ENCODE results near the gene YJEFN3.

YJEFN3 gene

DNA sequence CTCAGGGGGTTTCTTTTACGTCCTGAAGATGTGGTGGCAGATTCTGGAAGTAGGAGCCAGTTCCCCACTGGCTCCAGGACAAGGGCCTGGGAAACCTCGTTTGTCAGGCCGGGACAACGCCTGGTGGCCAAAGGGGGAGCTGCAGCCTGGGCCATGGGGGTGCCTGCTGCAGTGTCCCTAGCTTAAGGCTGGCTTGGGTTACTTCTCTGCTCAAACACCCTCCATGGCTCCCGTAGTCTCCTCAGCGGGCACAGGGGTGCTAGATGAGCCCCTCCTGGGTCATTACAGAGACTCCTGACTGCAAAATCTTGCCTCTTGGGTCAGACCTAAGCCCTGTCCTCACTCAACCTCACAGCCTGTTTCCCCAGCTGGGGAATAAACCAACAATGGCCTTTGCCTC, 24.1 kb downstream of the YJEFN3 start:
- DNase-seq (ENCODE audit: low read depth in 2 of 2) = no peak

DNA sequence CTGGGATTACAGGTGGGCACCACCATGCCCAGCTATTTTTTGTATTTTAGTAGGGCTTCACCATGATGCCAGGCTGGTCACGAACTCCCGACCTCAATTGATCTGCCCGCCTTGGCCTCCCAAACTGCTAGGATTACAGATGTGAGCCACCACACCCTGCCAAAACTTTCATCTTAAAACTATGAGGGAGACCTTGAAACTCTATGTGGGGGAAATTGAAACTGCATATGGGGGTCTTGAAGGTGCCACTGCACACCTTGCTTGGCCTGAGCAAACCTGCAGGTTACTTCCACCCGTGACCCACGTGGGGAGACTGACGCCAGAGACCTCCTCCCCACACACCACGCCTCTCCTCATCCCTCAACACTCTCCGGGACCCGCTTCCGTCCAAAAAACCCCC, 25.0 kb downstream of the YJEFN3 start:
- DNase-seq (ENCODE audit: low read depth in 2 of 2) = no peak

DNA sequence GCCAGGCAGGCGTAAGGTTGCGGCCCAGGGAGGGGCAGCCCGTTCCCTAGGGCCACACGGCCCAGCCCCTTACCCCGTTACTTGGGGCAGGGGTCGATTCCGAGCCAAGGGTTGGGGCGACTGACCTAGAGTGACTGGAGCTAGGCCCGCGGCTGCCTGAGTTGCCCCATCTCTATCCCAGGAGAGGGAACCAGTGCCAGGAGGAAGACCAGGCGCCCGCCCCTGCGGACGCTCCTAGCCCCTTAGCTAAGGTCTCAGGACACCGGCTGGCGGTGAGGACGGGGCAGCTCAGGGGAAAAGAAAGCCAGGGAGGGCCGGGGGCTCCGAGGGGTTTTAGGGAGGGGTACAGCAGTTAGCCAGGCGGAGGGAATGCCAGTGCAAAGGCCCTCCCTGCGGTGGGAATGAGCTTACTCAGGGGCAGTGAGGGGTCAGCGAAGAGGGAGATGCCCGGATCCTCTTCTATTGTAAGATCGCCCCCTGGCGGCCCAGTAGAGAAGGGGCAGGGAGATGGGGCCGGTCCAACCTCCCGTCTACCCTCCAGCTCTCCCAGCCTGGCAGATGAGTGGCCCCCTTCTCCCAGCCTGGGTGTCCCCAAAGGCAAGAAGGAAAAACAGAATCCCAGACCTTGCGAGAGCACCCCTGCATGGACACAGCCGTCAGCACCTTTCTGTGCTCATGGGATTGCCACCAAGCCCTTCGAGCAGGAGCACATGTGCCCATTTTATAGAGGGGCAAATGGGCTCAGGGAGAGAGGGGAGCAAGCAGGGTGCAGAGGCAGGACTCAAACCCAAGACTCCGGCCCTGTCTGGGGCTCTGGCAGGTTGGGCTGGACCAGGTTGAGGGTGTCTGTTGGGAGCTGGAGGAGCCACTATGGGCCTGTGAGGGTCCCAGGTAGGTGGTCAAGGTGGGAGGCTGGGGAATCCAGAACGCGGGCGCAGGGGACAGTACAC, 25.6 kb downstream of the YJEFN3 start:
- DNase-seq (ENCODE audit: low read depth in 2 of 2) = peak; percentile 54 to 63

DNA sequence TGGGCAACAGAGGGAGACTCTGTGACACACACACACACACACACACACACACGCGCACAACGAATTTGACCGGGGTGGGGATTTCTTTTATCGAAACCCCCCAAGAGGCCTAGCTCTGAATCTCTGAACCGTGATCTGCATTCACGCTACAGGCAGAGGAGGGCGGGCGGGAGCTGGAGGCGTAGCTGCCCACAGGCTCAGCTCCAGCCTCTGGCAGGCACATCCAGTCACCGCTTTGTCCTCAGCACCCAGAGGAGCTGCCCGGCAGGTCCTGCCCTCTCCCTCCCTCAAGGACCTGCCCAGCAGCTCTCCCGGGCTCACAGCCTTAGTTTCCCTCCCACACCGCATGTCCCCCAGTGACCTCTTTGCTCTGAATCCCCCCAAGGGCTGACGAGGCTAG, 29.3 kb downstream of the YJEFN3 start:
- DNase-seq (ENCODE audit: low read depth in 2 of 2) = no peak

DNA sequence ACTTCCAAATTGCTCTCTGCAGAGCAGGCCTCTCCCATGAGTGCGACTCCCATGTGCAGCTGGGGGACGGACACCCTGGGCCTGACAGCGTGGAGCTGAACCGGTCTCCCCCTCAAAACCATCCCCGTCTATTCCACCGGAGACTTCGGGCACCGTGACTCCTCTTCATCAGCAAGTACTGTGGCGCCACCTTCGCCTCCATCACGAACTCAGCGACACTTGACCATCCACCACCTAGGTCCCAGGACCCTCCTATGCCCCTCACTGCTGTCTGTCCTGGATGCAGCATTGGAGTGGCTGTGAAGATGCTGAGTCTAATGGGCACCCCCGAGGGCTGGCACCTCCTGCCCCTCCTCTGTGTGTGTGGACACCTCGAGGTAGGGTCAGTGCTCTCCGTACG, 29.9 kb downstream of the YJEFN3 start:
- DNase-seq (ENCODE audit: low read depth in 2 of 2) = no peak

DNA sequence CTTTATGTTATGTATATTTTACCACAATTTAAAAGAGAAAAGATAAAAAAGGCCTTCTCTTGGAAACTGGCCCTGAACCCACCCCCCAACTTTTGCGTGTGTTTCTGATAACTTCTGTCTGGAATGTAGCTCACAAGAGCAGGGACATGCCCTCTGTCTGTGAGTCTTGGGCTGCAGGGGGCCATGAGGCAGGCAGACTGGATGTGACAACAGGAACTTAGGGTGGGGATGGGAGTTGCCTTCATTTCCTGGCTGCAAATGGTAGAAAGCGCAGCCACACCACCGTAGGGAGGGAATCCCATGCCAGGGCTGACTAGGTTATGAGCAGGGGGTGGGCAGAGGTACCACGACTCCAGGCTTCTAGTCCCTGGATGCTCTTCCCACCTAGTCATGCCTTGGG, 31.2 kb downstream of the YJEFN3 start:
- no peak for DNase-seq (ENCODE audit: low read depth in 2 of 2)

DNA sequence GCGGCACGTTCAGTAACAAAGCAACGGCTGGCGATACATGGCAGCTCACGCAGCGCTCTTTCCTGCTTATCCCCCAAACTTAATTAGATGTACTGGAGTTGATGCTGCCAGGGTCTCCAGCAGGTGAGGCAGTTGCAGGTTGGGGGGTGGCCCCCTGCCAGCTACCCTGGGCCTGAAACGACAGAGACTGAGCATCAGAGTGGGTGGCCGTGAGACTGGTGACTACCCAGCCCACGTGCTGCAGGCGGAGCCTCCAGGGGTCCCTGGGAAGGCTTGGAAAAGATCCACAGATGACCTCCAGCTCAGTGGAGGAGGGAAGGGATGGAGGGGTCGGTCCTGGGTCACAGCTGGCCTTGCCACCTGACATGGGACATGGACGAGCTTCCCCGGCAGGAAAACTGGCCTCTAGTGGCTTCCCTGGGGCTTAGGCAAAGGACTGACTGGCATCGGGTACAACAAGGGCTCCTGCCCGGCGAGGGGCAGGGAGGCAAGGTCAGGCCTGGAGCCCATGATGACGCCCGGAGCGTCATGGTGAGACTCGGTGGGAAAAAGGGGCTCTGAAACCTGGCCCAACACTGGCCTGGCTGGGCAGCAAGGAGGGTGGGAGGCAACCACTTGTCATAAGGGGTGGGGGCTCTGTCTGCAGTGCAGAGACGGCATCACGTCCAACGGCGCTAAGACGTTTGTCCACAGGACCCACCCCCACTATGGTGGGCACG, 33.4 kb downstream of the YJEFN3 start:
- no peak for DNase-seq (ENCODE audit: low read depth in 2 of 2)

DNA sequence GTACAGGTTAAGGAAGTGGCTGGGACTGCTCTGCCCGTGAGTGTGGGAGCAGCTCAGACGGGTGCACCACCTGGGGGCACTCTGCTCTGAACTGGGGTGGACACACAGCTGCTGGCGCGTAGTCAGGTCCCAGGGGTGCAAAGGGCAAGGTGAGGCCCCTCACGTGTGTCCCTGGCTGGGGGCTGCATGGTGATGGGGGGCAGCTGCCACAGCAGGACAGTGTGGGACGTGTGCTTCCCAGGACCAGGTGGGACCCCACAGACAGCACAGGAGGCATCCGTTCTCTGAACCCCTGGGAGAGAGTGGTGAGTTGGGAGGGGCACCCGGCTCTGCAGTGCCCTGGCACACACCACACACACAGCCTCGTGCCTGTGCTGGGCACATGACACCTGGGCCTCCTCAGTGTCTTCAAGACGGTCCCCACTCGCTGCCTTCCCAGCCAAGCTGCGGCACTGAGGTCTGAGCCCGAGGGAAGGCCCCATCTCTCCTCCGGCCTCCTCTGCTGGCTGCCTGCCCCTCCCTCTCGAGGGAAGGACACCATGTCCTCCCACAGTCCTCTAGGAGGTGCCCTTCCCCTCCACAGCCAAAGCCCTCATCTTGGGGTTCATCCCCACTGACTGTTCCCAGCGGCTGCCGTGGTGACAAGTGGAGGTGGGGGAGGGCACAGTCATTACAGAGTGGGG, 34.1 kb downstream of the YJEFN3 start:
- no peak for DNase-seq (ENCODE audit: low read depth in 2 of 2)

DNA sequence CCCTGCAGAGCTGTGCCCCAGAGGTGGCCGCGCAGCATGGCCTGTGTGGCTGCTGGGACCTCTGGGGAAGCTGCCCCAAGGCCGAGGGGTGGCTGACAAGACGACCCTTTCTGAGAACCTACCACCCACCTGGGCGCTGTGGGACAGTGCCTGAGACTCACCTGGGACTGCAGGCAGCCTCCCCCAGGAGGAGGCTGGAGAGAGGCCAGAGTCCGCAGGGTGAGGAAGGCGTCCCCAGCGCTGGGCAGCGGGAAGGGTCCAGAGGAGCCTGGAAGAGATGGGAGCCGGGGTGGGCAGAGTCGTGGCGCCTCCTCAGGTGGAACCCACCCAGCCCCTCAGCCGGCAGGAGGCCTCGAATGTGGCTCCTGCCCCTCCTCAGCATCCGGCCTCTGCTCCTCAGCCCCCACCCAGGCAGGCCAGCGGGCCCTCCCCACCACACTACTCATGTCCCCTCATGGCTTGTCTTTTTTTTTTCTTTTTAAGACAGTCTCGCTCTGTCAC, 34.7 kb downstream of the YJEFN3 start:
- DNase-seq (ENCODE audit: low read depth in 2 of 2) = no peak

DNA sequence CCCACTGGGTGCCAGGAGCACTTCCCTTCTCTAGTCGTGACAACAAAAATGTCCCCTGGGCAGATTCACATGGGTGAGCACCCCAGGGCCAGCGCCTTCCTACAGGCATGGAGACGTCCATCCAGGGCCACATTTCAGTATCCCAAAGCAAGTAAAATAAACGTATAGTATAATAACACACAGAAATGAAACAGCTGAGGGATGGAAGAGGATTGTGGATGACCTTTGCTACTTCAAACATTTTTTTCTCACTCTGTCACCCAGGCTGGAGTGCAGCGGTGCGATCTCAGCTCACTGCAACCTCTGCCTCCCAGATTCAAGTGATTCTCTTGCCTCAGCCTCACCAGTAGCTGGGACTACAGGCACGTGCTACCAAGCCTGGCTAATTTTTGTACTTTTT, 37.6 kb downstream of the YJEFN3 start:
- no peak for DNase-seq (ENCODE audit: low read depth in 2 of 2)

DNA sequence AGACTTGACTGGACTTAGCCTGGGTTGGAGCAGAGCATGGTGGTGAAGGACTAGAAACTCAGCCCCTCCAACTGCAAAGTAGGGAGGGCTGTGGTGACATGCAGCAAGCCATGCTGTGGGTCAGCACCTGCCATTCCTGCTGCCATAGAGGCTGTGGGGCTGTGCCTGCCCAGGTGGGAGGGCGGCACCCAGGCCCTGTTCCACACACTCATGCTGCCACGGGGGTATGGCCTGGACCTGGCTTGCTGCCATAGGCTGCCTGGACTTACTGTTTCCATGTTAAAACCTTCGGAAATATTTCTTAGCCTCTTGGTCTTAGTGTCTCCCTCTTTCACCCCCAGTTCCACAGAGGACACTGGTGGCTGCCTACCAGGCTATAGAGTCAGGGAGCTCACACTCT, 38.7 kb downstream of the YJEFN3 start:
- DNase-seq (ENCODE audit: low read depth in 2 of 2) = no peak

DNA sequence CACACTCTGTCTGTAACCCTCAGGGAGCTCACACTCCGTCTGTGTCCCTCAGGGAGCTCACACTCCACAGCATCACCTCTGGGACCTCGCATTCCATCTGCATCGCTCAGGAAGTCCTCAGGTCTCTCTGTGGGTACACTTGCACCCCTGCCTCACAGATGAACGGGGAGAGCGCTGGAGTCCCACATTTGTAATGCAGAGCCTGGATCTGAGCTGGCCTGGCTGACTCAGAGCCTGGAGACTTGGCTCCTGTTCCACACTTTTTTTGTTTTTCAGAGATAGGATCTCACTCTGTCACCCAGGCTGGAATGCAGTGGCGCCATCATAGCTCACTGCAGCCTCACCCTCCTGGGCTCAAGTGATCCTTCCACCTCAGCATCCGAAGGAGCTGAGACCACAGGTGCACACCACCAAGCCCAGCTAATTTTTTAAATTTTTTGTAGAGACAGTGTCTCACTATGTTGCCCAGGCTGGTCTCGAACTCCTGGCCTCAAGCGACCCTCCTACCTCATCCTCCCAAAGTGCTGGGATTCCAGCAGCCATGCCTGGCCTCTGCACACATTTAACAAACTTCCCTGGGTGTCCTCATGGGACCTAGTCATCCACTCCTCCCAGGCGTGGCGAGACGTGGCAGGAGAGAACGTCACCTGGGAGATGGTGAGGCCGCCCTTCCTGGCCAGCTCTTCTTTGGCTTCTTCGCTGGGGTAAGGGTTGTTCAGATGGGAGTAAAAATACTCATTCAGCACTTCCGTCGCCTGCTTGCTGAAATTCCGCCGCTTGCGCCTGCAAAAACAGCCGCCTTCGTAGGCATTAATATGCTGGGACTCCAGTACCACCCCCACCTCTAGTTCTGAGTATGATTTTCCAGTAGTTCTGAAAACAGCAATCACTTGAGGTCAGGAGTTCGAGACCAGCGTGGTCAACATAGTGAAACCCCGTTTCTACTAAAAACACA, 40.4 kb downstream of the YJEFN3 start:
- DNase-seq (ENCODE audit: low read depth in 2 of 2) = no peak

DNA sequence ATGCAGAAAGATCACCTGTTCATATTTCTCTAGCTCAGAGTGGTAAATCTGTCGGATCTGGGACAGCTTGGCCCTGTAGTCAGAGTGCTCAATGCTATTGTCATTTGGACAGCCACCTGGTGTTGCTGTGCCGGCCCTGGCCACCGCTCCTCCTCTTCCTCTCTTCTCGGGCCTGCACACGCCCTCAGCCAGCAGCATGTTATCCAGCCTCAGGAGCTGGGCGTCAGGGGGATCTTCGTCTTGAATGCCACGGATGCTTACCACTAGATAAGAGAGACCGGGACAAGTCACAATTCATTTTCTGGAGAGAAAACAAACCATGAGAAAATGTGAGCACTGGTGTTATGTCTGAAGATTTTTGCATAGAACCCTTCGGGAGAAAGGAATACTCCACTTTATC, 41.9 kb downstream of the YJEFN3 start:
- no peak for DNase-seq (ENCODE audit: low read depth in 2 of 2)

DNA sequence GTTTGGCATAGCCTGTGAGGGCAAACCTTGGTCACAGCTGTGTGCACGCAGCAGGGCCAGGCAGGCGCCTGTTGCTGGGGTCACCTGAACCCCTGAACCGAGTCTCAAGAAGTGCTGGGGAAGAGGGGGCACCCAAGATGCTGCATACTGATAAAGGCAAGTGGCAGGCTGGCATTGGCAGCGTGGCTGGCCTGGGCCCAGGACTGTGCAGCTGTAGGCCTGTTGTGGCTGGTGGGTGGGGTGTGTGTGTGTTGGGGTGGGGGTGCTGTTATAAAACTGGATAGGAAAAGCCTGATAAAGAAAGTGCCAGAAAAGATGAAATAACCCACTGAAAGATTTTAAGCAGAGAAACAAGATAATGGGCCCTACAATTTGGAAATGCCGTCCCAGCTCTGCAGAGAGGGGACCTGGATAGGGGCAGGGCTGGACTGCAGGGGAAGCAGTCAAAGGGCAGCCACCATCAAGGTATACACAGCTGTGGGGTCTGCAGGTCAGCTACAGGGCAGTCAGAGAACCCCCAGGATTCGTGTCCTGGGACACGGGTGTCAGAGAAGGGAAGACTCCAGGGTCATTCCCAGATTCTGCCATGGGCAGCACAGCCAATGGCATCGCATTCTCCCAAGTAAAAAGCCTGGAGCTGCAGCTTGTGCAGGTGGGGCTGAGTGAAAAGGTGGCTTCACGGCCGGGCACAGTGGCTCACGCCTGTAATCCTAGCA, 42.5 kb downstream of the YJEFN3 start:
- DNase-seq (ENCODE audit: low read depth in 2 of 2) = no peak

DNA sequence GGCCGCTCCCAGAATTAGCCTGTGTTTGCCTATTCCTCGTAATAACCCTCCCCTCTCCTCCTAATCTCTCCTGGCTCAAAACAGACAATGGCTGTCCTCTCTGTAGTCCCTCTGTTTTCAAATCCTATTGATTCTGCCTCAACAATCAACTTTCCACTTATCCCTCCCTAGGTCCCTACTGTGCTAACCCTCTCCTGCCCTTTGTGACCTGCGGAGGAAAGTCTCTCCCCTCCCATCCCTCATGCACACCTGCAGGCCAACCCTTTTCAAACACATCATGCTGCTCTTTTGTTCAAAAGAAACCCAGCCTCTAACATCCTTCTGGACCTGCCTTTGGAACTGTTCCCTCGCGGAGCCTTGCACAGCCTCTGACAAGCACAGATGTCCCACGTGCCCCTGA, 46.7 kb downstream of the YJEFN3 start:
- DNase-seq (ENCODE audit: low read depth in 2 of 2) = no peak

DNA sequence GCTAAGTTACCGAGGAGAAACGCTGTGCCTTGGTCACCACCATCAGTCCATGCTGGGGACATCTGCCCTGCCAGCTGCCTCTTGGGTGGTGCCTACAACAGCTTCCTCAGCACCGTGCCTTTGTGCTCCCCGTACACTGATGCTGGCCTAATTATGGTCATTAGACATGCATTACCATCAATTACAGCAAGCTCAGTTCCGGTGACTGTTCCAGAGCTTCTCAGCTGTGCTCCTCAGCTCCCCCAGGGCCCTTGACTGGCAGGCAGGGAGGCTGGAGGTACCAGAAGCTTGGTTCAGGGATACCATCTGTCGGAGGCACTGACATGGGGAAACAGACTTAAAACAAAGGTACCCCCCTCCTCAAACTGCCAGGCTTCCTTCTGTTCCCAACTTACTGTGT, 49.5 kb downstream of the YJEFN3 start:
- DNase-seq (ENCODE audit: low read depth in 2 of 2) = no peak

DNA sequence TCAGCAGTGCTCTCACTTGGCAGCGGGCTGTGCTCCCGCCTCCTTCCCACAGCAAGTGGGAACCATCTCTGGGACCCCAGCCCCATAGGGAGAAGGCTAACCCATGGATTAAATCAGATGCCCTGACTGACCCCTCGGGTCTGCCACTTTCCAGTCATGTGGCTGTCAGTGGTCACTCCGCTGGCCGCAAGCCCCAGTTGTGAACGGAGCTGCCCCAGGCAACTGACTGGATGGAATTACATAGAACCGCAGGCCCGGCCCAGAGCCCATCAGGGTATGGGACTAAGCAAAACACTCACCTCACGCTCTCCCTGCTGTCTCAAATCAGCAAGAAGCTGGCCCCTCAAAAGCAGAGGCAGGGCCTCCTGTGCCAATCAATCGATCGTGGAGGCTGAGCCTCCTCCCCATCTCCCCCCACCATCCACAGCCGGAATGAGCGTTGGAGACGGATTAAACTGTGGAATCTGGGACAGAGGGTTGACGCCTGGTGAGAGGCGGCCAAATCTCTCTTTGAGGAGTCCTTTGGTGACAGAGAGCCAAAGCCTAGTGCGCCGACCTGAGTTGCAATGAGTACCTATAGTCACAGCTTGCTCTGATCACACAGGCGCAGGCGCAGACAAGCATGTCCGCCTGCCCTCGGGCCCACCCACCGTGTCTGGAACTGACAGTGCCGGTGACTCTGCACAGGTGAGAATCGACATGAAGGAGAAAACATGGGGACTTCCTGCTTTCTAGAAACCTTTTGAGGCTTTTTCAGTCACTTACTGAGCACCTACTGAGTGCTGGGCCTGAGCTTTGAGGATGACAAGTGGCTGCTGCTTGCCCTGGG, 51.0 kb downstream of the YJEFN3 start:
- DNase-seq (ENCODE audit: low read depth in 2 of 2) = no peak

DNA sequence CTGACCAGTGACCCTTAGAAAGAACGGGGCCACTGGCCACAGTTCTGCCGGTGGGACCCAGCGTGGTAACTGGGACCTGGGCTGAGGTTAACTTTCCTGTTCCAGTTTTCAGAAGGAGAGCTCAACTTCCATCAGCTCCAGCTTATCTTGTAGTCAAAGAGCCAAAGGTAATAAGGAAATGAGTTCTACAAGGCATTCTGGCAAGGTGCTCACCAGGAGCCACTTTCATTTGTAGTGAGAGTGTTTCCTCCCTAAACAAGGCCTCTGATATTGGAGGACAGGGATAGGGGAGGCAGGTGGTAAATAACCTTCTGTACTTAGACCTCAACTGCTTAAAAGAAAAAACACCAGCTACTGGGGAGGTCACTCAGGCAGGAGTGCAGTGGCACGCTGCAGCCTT, 51.7 kb downstream of the YJEFN3 start:
- no peak for DNase-seq (ENCODE audit: low read depth in 2 of 2)

DNA sequence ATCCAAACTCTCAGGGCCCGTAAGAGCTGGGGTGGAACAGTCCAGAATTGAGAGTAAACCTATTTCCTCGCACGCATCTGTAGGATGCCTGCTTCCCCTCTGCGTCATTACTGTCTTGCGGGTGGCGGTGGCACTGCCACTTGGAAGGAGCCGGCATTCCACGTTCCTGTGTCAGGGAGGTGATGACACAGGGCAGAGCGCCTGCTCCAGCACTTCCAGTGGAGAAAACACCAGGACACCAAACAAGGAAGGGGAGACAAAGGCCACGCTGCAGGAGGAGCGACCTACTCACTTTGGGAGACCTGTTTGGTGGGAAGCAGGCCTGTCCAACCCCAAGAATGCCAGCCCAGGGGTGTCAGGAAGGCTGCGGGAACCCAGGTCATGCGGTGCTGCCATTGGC, 52.7 kb downstream of the YJEFN3 start:
- DNase-seq (ENCODE audit: low read depth in 2 of 2) = no peak

DNA sequence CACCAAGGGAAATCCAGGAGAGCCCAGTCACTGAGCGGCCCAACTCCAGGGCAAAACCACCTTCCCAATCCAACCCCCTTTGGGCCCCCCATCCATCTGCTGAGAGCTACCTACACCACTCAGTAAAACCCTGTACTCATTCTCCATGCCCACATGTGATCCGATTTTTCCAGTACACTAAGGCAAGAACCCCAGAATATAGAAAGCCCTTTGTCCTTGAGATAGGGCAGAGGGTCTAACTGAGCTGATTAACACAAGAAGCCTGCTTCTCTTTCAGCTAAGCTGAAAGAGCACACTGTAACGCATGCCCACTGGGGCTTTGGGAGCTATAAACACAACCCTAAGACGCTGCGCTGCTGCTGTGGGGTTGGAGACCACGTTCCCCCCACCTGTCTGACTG, 53.8 kb downstream of the YJEFN3 start:
- no peak for DNase-seq (ENCODE audit: low read depth in 2 of 2)

Data from activated CD4-positive, alpha-beta T cell treated with anti-CD3 and anti-CD28 coated beads for 24 hours (primary cell).